SU-DHL-6 (cell line): ENCODE measurements around the gene PPARG.

Experiments
- H2AFZ ChIP-seq: fragments of 200-600 bp; sonication (generic); 2 replicates; pipeline ENCODE4 v1.6.1; 2014; ENCODE audit warnings: low read depth, mild to moderate bottlenecking, moderate library complexity, mixed read lengths, antibody characterized with exemption, low read length; ENCODE audit not compliant: severe bottlenecking
- H3F3A ChIP-seq: fragments of 200-600 bp; shearing (Covaris generic); 2 replicates; pipeline ENCODE4 v1.6.0; 2016; ENCODE audit warnings: antibody characterized with exemption, mild to moderate bottlenecking; ENCODE audit not compliant: insufficient read depth
- H3K27ac ChIP-seq: fragments of 200-600 bp; sonication (generic); 2 replicates; pipeline ENCODE4 v1.5.1; 2016; ENCODE audit warnings: low read depth, mild to moderate bottlenecking, low read length, moderate library complexity, mixed read lengths
- H3K27me3 ChIP-seq: fragments of 200-600 bp; sonication (generic), shearing (Covaris generic); 2 replicates; pipeline ENCODE4 v1.6.0; 2014; ENCODE audit warnings: mild to moderate bottlenecking, low read length
- H3K36me3 ChIP-seq: fragments of 200-600 bp; sonication (generic); 2 replicates; pipeline ENCODE4 v1.6.1; 2014; ENCODE audit warnings: mild to moderate bottlenecking, low read length, mixed read lengths
- H3K4me2 ChIP-seq: fragments of 300-600, 200-600 bp; shearing (Covaris generic), sonication (generic); 2 replicates; pipeline ENCODE4 v1.6.0; 2014; ENCODE audit warnings: low read length, low read depth, mild to moderate bottlenecking; ENCODE audit not compliant: poor library complexity, severe bottlenecking
- H3K4me3 ChIP-seq: fragments of 200-600 bp; sonication (generic); 2 replicates; pipeline ENCODE4 v1.5.1; 2014; ENCODE audit warnings: antibody characterized with exemption, low read length, mild to moderate bottlenecking, mixed read lengths; ENCODE audit not compliant: insufficient read depth, poor library complexity, severe bottlenecking
- H3K79me2 ChIP-seq: fragments of 200-600 bp; sonication (generic); 2 replicates; pipeline ENCODE4 v1.6.1; 2014; ENCODE audit warnings: mild to moderate bottlenecking, low read length, moderate library complexity; ENCODE audit not compliant: insufficient read depth
- H3K9ac ChIP-seq: fragments of 200-600 bp; sonication (generic); 2 replicates; pipeline ENCODE4 v1.7.0; 2014; ENCODE audit warnings: mild to moderate bottlenecking, low read length
- H3K9me2 ChIP-seq: fragments of 200-600 bp; sonication (generic); replicated peaks from 2 replicates; pipeline ENCODE4 v1.6.1; 2014; ENCODE audit warnings: low read length; ENCODE audit not compliant: insufficient read depth
- H3K9me3 ChIP-seq: fragments of 200-600 bp; sonication (generic); 2 replicates; pipeline ENCODE4 v1.6.1; 2014; ENCODE audit warnings: low read length, mixed read lengths; ENCODE audit not compliant: insufficient read depth
- H4K20me1 ChIP-seq: fragments of 200-600 bp; sonication (generic); 2 replicates; pipeline ENCODE4 v1.6.1; 2014; ENCODE audit warnings: low read depth, mild to moderate bottlenecking, antibody characterized with exemption, low read length, moderate library complexity, mixed read lengths
- EZH2phosphoT487 ChIP-seq: fragments of 200-600 bp; sonication (generic), shearing (Covaris generic); conservative IDR thresholded peaks from 2 replicates; pipeline ENCODE4 v1.6.1; 2018; ENCODE audit warnings: mild to moderate bottlenecking, antibody characterized with exemption, low read length, moderate library complexity, mixed read lengths
- TF ChIP-seq, protein P1 (sequence below): fragments of 200-600 bp; sonication (generic); IDR thresholded peaks from one replicate; pipeline ENCODE4 v1.5.1; 2017; ENCODE audit warnings: antibody characterized with exemption, mild to moderate bottlenecking, low read length, moderate library complexity; ENCODE audit not compliant: insufficient read depth, poor library complexity, severe bottlenecking

Gene PPARG

DNA sequence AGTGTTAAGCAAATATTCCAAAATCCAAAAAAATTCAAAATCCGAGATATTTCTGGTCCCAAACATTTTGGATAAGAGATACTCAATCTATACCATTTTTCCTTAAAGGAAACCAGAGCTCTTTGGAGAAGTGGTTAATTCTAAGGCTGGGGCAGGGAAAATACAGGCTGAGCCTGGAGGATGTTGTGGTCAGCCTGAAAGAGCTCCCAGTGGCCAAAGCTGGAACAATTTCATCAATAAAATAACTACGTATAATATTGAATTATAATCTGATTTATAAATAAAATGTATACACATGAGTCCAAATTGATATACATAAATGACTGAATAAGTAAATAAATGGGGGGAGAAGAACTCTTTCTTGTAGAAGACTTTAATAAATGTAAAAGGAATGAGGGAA is 24.6 kb downstream of the PPARG start:
- no peak overlapping the region for H3K4me2 ChIP-seq
- H3K27me3 ChIP-seq, result no peaks in the 10 kb centered on the region
- no peaks in the 10 kb centered on the region for H3K9me2 ChIP-seq
- H2AFZ ChIP-seq, result no peak overlapping the region
- H3F3A ChIP-seq, result no peaks in the 10 kb centered on the region
- no peaks in the 10 kb centered on the region for H3K36me3 ChIP-seq
- no peaks in the 10 kb centered on the region for H3K9me3 ChIP-seq
- no peak for TF ChIP-seq EZH2phosphoT487
- TF ChIP-seq, protein P1, sequence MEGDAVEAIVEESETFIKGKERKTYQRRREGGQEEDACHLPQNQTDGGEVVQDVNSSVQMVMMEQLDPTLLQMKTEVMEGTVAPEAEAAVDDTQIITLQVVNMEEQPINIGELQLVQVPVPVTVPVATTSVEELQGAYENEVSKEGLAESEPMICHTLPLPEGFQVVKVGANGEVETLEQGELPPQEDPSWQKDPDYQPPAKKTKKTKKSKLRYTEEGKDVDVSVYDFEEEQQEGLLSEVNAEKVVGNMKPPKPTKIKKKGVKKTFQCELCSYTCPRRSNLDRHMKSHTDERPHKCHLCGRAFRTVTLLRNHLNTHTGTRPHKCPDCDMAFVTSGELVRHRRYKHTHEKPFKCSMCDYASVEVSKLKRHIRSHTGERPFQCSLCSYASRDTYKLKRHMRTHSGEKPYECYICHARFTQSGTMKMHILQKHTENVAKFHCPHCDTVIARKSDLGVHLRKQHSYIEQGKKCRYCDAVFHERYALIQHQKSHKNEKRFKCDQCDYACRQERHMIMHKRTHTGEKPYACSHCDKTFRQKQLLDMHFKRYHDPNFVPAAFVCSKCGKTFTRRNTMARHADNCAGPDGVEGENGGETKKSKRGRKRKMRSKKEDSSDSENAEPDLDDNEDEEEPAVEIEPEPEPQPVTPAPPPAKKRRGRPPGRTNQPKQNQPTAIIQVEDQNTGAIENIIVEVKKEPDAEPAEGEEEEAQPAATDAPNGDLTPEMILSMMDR, result no peak
- no peak overlapping the region for H3K9ac ChIP-seq
- no peak overlapping the region for H3K27ac ChIP-seq
- H3K4me3 ChIP-seq, result no peak overlapping the region
- no peaks in the 10 kb centered on the region for H3K79me2 ChIP-seq
- no peaks in the 10 kb centered on the region for H4K20me1 ChIP-seq

DNA sequence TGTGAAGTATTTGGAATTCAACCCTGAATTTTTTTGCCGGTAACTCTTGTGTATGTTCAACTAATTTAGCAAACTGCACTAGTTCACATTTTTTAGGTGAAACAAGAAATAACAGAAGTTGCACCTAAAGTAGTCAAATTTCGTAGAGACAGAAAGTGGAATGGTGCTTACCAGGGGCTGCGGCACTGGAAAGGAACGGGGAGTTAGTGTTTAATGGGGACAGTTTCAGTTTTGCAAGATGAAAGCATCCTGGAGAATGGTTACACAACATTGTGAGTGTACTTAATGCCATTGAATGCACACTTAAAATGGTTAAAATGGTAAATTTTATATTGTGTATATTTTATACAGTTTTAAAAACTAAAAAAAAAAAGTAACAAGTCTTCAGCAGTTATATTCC is 27.4 kb downstream of the PPARG start:
- H3K36me3 ChIP-seq, result no peaks in the 10 kb centered on the region
- no peaks in the 10 kb centered on the region for H3K27me3 ChIP-seq
- H3K27ac ChIP-seq, result no peak overlapping the region
- no peaks in the 10 kb centered on the region for H3F3A ChIP-seq
- no peak overlapping the region for H3K9ac ChIP-seq
- no peaks in the 10 kb centered on the region for H3K79me2 ChIP-seq
- no peaks in the 10 kb centered on the region for H3K9me3 ChIP-seq
- no peak overlapping the region for H2AFZ ChIP-seq
- no peak overlapping the region for H3K4me2 ChIP-seq
- no peak overlapping the region for H3K4me3 ChIP-seq
- no peaks in the 10 kb centered on the region for H4K20me1 ChIP-seq
- H3K9me2 ChIP-seq, result no peaks in the 10 kb centered on the region
- TF ChIP-seq EZH2phosphoT487, result no peak

DNA sequence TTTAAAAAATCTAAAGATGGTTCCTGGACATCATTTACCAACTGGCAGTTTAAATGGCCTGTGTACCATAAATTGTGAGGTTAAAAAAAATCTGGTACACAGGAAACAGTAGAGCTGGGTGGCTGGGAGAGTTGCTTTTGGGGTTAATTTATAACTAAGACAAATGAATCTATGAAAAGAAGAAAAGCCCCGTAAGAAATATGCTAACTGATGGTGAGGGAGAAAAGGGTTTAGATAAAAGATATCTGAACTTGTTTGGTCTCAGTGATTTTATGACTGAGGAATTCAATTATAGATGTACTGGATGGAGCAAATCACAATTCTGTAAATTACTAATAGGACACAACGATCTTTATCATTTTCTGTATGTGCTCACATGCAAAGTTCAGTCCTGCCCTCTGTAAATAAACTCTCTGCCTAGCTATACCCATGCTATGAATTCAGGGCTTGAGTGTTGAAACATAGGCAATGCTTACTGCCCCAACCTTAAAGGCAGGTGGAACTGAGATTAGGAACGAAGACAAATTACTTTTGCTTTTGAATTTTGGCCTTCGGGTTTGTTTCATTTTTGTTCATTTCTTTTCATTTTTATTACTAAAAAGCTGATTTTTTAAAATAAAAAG is 28.0 kb downstream of the PPARG start:
- H3K9me3 ChIP-seq, result no peaks in the 10 kb centered on the region
- TF ChIP-seq, protein P1, result no peak
- TF ChIP-seq EZH2phosphoT487, result no peak
- H3K27ac ChIP-seq, result no peak overlapping the region
- no peaks in the 10 kb centered on the region for H3K9me2 ChIP-seq
- no peaks in the 10 kb centered on the region for H3K27me3 ChIP-seq
- no peaks in the 10 kb centered on the region for H3F3A ChIP-seq
- no peak overlapping the region for H3K9ac ChIP-seq
- H3K4me3 ChIP-seq, result no peak overlapping the region
- H4K20me1 ChIP-seq, result no peaks in the 10 kb centered on the region
- H3K36me3 ChIP-seq, result no peaks in the 10 kb centered on the region
- H2AFZ ChIP-seq, result no peak overlapping the region
- H3K4me2 ChIP-seq, result no peak overlapping the region
- H3K79me2 ChIP-seq, result no peaks in the 10 kb centered on the region

DNA sequence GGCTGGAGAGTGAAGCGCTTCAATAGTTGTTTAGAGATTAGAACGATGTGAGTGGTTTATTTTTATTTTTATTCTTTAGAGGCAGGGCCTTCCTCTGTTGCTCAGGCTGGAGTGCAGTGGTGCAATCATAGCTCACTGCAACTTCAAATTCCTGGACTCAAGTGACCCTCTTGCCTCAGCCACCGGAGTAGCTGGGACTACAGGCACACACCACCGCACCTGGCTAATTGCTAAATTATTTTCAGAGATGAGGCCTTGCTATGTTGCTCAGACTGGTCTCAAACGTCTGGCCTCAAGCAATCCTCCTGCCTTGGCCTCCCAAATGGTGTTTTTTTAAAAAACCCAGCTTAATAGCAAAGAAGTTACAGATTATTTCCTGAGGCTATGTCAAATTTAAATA is 29.0 kb downstream of the PPARG start:
- TF ChIP-seq, protein P1, result no peak
- TF ChIP-seq EZH2phosphoT487, result no peak
- H3K4me2 ChIP-seq, result no peak overlapping the region
- no peaks in the 10 kb centered on the region for H3F3A ChIP-seq
- no peak overlapping the region for H3K27ac ChIP-seq
- no peaks in the 10 kb centered on the region for H3K36me3 ChIP-seq
- no peaks in the 10 kb centered on the region for H4K20me1 ChIP-seq
- H3K9ac ChIP-seq, result no peak overlapping the region
- H3K4me3 ChIP-seq, result no peak overlapping the region
- H3K9me3 ChIP-seq, result no peaks in the 10 kb centered on the region
- no peaks in the 10 kb centered on the region for H3K9me2 ChIP-seq
- H3K79me2 ChIP-seq, result no peaks in the 10 kb centered on the region
- no peak overlapping the region for H2AFZ ChIP-seq
- no peaks in the 10 kb centered on the region for H3K27me3 ChIP-seq
